ENCODE data around the gene GNA12.

The GNA12 gene

GRCh38 chr7:2794836-2795636 lies 49.1 kb downstream of the GNA12 start:
- DNase-seq (ENCODE audit: low read depth, low spot score), result no peak

GRCh38 chr7:2792856-2793487 lies 51.1 kb downstream of the GNA12 start:
- no peak overlapping the region for H3K4me3 ChIP-seq (ENCODE audit: low read length)
- DNase-seq (ENCODE audit: low read depth, low spot score), result no peak

More at GRCh38 chr7:2794836-2795636, 49.1 kb downstream of the GNA12 start:
- no peak overlapping the region for H3K4me3 ChIP-seq (ENCODE audit: low read length)

DNA sequence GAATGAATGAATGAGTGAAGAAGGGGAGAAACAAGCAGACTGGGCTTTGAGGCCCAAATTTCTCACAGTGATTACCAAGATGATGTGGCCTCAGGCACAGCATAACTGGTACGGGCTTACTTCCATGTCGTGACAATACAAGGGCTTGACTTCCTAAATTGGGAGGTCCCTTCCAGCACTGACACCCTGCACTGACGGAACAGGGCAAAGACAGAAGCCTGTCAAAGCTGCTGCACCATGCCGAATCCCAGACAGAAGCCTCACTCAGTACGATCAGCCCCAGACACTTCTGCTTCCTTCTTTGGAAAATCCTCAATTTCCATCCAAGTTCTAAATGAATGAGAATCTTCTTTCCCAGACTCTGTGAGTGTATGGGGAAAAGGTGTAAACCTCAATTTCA lies 51.9 kb downstream of the GNA12 start:
- DNase-seq (ENCODE audit: low read depth, low spot score), result no peak
- H3K4me3 ChIP-seq (ENCODE audit: low read length), result no peak overlapping the region

- no peak overlapping the region for H3K4me3 ChIP-seq (ENCODE audit: low read length)
- no peak for DNase-seq (ENCODE audit: low read depth, low spot score)
Measured at GRCh38 chr7:2791390-2791789, 52.7 kb downstream of the GNA12 start.

DNA sequence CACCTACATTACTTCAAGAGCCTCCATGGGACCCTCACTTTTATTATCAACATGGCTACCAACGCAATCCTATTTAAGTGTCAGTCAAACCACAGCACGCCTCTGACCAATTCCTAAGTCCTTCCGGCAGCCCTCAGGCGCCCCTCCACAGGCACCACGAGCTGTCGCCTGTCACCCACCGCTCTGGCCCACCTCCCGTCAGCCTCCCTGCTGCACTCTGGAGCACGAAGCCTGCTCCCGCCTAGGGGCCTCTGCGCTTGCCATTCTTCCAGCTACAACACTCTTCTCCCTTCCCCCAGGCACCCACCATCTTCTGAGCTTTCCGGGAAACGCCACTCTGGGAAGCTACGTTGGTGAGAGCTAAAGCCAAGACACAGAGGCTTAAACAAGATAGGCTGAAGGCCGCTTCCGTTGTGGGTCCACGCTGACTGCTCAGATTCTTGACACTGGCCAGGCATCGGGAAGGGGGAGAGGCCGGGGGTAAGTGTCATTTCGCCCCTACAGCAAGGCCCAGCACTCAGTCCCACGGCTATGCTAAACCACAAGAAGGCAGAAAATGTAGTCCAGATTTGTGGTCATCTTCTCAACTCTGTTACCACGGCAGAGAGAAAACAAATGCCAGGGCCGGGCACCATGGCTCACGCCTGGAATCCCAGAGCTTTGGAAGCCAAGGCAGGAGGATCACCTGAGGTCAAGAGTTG lies 56.7 kb downstream of the GNA12 start:
- DNase-seq (ENCODE audit: low read depth, low spot score), result no peak
- H3K4me3 ChIP-seq (ENCODE audit: low read length), result no peak overlapping the region

DNA sequence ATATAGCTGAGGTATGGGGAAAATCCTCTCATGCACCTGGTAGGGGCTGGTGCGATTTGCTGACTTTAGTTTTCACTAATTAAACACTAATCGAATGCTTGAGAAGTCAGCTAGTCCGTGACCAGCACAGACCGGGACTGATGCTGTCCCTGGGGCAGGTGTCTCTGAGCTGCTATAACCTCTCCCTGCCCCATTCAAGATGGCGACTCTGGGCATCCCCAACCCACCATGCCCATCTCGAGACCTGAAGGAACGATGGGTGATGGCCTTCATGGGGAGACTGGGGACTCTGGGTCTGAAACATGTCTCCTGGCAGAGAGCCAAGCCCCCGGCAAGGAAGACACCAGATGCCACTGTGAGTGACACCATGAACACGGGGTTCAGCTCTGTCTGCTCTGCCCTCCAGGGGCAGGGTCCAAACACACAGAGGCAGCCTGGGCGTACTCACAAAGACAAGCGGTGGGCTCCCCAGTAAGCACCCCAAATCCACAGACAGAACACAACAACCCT lies 57.4 kb downstream of the GNA12 start:
- no peak overlapping the region for H3K4me3 ChIP-seq (ENCODE audit: low read length)
- DNase-seq (ENCODE audit: low read depth, low spot score), result no peak

- no peak for DNase-seq (ENCODE audit: low read depth, low spot score)
Measured at GRCh38 chr7:2785071-2785500, 59.0 kb downstream of the GNA12 start.

DNA sequence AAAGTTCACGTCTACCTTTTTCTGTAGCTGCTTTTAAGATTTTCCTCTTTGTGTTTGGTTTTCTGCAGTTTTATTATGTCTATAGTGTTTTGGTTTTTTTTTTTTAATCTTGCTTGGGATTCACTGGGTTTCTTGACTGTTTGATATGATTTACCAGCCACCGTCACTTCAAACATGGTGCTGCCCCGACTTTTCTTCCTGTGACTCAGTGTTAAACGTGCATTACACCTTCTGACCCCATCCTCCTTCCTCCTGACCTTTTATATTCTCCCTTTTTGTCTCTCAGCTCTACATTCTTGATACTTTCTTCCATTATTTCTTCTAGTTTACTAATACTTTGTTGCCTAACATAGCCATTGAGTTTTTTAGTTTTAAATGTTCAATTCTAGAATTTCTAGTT lies 61.5 kb downstream of the GNA12 start:
- no peak overlapping the region for H3K4me3 ChIP-seq (ENCODE audit: low read length)

More at GRCh38 chr7:2785071-2785500, 59.0 kb downstream of the GNA12 start:
- no peak overlapping the region for H3K4me3 ChIP-seq (ENCODE audit: low read length)

DNA sequence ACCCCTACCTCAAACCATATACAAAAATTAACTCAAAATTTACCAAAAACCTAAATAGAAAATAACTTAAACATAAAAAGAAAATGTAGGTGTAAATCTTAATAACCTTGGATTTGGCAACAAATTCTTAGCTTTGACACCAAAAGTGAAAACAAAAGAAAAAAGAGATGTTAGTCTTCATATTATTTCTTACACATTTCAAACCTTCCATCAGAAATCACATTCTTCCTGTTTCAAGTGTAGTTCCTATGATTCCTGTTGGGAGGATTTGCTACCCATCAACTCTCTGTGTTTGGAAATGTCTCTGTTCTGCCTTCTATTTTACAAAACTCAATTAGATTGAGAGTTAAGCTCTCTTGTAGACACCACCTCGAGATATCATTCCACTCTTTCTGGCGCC lies 62.0 kb downstream of the GNA12 start:
- H3K4me3 ChIP-seq (ENCODE audit: low read length), result no peak overlapping the region
- DNase-seq (ENCODE audit: low read depth, low spot score), result no peak

More for the DNA sequence above, 61.5 kb downstream of the GNA12 start:
- no peak for DNase-seq (ENCODE audit: low read depth, low spot score)

GRCh38 chr7:2781636-2782035 lies 62.5 kb downstream of the GNA12 start:
- H3K4me3 ChIP-seq (ENCODE audit: low read length), result no peak overlapping the region
- DNase-seq (ENCODE audit: low read depth, low spot score), result no peak

DNA sequence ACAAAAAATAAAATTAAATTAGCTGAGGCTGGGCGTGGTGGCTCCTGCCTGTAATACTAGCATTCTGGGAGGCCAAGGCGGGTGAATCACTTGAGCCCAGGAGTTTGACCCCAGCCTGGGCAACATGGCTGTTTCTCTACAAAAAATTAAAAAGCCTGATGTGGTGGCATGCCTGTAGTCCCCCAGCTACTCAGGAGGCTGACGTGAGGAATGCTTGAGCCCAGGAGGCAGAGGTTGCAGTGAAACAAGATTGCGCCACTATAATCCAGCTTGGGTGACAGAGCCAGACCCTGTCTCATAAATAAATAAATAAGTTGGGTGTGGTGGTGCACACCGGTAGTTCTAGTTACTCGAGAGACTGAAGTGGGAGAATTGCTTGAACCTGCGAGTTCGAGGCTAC lies 65.1 kb downstream of the GNA12 start:
- H3K4me3 ChIP-seq (ENCODE audit: low read length), result no peak overlapping the region
- no peak for DNase-seq (ENCODE audit: low read depth, low spot score)

GRCh38 chr7:2777898-2778535 lies 66.1 kb downstream of the GNA12 start:
- DNase-seq (ENCODE audit: low read depth, low spot score), result no peak
- H3K4me3 ChIP-seq (ENCODE audit: low read length), result no peak overlapping the region

DNA sequence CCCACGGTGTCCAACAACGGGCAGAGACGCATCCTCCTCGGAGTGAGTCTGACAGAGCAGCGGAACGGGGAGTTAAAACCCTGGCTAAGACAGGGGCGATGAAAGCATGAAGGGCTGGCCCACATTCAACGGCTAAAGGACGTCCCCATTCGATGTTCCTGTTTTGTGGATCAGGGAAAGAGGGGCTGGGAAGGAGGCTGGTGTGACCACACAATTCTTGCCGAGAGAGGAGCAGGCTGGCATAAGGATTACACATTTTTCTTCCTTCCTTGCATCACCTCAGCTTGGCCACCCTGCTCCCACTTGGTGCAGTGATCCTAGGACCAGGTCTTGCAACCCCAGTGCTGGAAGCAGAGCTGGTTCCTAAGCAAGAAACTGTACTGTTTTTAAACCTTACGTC lies 67.7 kb downstream of the GNA12 start:
- no peak overlapping the region for H3K4me3 ChIP-seq (ENCODE audit: low read length)
- no peak for DNase-seq (ENCODE audit: low read depth, low spot score)

DNA sequence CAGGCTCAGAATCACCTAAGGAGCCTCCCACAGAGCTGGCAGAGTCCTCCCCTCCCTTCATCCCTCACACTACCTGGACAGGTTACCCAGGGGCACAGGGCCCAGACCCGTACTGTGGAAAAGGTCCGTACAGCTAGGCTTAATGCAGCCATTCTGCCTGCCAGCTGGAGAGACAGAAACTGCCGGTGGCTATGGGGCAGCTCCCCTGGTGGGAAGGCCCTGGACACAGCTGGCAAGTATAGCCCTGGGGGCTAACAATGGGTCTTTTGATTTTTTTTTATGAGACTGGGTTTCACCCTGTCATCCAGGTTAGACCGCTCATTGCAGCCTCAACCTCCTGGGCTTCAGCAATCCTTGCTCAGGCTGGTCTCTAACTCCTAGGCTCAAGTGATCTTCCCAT lies 68.3 kb downstream of the GNA12 start:
- DNase-seq (ENCODE audit: low read depth, low spot score), result no peak
- no peak overlapping the region for H3K4me3 ChIP-seq (ENCODE audit: low read length)

- no peak overlapping the region for H3K4me3 ChIP-seq (ENCODE audit: low read length)
- DNase-seq (ENCODE audit: low read depth, low spot score), result no peak
Measured at GRCh38 chr7:2775376-2775775, 68.7 kb downstream of the GNA12 start.

GRCh38 chr7:2774935-2775334 lies 69.2 kb downstream of the GNA12 start:
- H3K4me3 ChIP-seq (ENCODE audit: low read length), result no peak overlapping the region
- DNase-seq (ENCODE audit: low read depth, low spot score), result no peak

DNA sequence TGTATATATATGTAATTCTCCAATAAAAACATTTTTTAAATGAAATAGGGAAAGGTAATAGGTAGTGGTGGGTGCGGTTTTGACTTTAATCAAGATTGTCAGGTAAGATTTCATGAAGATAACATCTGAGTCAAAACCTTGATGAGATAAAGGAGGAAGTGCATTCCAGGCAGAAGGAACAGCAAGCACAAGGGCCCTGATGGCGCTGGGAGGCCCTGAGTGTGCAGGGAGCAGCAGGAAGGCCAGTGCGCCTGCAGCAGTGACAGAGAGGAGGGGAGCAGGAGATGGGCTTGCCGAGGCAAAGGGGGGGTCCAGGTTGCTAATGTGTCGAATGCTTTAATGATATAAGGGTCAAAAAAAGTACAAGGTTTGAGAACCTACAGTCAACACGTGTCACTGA lies 69.8 kb downstream of the GNA12 start:
- no peak overlapping the region for H3K4me3 ChIP-seq (ENCODE audit: low read length)
- DNase-seq (ENCODE audit: low read depth, low spot score), result no peak

GRCh38 chr7:2773608-2774007 lies 70.5 kb downstream of the GNA12 start:
- no peak overlapping the region for H3K4me3 ChIP-seq (ENCODE audit: low read length)
- DNase-seq (ENCODE audit: low read depth, low spot score), result no peak

DNA sequence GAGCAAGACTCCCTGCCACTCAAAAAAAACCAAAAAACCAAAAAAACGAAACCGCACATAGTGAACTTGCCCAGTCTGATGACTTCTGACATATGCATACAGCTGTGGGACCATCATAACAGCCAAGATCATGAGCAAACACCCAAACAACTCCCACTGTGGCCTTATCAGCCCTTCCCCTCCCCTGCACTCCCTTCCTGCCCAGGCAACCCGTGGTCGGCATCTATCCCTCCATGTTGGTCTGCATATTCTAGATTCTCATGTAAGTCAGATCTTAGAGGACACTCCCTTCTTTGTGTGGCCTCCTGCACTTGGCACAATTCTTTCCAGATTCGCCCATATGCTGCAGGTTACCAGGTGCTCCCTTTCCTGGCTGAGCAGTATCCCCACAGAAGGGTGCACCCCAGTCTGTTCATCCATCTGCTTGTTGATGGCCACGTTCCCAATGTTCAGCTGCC lies 72.8 kb downstream of the GNA12 start:
- DNase-seq (ENCODE audit: low read depth, low spot score), result no peak
- H3K4me3 ChIP-seq (ENCODE audit: low read length), result no peak overlapping the region

All from Jurkat, Clone E6-1 (cell line).